T-helper 2 cell (primary cell): ENCODE data around the gene NUDT16L1.
A peak's percentile ranks its signal among the peaks of the same experiment; 100 is the strongest.

Source experiments
- DNase-seq, 5 experiments: peaks; one replicate each; pipeline versions ENCODE4 v3.0.0 to v3.0.0-alpha.2; 2012 to 2022

The NUDT16L1 gene

DNA sequence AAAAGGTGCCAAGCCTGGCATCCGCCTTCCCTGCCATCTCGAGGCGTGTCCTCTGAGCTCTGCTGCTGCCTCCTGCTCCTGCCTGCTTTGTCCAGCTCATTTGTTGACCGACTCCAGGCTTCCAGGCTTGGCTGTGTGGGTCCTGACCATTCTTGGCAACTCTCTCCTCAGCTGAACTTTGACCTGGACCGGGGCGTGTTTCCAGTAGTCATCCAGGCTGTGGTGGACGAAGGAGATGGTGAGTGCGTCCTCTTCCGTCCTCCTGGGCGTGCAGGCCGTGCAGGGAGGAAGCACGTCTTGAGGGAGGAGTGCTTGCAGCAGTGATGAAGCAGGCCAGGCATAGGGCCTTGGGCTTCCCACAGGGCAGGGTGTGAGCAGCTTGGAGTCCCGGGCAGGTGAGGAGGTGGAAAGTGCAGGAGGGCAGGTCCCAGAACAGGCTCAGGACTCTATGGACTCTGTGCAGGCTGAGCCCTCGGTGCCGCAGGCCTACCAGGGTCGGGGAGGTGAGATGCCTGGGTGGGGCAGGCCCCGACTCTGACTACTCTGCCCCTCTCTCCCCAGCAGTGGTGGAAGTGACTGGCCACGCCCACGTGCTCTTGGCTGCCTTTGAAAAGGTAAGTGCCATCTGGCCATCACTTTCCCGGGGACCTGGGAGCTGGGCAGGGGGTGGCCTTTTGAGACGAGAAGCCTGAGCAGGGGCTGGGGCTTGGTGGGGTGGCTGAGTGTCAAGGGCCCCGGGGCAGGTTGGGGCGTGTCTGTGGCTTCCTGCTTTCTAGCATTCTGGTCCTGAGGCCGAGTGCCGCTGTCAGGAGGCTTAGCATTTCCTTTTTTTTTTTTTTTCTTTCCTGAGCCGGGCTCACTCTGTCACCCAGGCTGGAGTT is 28.6 kb upstream of the NUDT16L1 start:
- DNase-seq = peak in 4 of 5 experiments; percentile 24 to 83 (median 54)

DNA sequence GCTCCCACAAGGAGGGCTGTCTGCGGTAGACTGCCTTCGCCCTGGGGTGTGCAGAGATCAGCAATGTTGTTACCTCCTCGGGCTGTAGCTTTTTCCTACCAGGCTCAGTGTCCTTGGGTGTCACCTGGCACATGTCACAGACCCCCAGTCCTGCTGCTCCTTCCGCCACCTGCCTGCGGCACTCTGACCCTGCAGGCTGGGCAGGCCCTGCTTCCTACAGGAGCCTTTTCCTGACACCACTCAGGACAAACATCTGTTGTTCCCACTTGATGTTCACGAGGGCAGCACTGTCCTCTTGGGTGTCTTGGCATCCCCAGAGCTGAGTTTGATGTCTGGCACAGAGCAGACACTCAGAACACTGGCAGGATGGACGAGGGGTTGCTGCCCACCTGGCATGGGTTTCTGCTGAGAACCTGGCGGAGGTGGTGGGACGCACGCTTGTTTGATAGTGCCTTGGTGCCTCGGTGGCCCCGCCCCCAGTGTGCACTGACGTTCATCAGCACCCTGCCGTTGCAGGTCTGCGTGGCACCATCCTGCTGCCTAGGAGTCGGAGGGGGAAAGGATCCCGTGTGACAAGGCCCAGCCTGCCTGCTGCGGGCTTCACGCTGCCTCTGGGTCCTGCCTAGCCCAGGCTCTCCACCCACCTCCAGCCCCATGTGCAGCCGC is 26.7 kb upstream of the NUDT16L1 start:
- no peak for DNase-seq

- DNase-seq = no peak
Measured at GRCh38 chr16:4667203-4667963, 26.0 kb upstream of the NUDT16L1 start.

- DNase-seq = no peak
Measured at GRCh38 chr16:4668313-4668960, 24.9 kb upstream of the NUDT16L1 start.

- DNase-seq = no peak
Measured at GRCh38 chr16:4673387-4674046, 19.8 kb upstream of the NUDT16L1 start.

GRCh38 chr16:4674926-4675530 is 18.3 kb upstream of the NUDT16L1 start:
- no peak for DNase-seq

DNA sequence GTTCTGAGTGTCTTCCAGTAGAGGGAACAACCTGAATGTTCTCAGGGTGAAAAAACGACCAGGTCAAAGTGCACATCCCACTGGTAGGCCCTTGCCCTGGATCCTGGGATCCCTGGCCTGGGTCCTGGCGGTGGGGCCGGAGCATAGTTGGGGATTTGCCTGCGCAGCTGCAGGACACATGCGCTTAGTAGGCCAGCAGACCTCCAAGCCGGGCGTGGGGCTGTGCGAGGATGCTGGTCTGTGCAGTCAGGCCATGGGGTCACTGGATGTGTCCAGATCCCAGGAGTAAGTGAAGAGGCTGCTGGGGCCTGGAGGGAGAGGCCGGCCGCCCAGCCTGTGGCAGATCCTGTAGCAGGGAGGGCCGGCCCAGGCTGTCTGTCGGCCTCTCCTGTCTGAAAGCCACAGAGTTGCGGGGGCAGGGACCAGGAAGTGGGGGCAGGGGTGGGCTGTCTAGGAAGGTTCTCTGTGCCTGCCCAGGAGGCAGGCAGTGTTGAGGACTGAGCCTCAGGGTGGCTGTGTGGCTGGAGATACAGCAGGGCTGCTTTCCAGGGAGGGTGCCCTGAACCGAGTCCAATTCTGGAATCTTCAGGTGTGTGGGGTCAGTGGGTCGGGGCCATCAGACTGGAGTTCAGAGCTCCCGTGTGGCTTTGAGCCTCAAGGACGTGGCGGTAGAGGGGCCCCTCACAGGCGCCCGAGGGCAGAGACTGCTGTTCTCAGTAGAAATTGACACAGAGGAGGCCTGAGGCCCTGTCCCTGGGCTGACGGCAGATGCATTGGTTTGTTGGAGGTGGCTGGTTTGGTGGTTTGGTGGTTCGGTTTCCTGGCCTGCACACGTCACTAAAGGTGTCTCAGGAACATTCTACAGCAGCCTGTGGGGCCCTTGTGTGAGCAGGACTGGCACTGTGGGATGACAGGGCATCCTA is 17.2 kb upstream of the NUDT16L1 start:
- peak in 4 of 5 experiments; percentile 40 to 94 (median 64) for DNase-seq

DNA sequence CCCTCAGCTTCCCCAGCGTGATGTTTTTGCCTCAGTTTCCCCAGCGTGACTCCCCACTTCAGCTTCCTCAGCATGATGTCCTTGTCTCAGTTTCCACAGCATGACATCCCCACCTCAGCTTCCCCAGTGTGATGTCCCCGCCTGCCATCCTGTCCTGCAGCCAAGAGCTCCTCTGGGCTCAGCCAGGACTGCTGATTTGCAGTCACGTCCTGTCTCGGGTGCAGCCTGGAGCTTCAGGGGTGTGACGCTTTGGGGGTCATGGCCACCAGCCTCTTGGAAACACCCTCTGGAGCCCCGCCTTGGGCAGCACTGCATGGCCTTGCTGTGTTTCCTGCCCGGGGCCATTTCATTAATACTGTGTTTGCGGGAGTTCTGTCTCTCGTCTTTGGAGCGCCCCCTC is 16.5 kb upstream of the NUDT16L1 start:
- peak in 1 of 5 experiments; percentile 43 for DNase-seq

GRCh38 chr16:4677390-4677789 is 16.0 kb upstream of the NUDT16L1 start:
- no peak for DNase-seq

DNA sequence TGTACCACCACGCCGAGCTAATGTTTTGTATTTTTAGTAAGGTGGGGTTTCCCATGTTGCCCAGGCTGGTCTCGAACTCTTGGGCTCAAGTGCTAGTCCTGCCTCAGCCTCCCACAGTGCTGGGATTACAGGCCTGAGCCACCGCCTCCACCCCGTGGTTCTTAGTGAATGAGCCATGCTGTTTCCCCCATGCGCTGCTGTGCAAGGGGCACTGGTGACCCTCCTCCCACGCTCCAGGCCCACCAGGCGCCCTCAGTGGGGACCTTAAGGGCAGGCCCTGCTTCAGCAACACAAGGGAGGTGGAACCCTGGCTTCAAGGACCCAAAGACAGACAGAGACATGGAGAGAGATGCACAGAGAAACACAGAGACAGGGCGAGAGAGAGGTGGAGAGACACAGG is 15.4 kb upstream of the NUDT16L1 start:
- no peak for DNase-seq

DNA sequence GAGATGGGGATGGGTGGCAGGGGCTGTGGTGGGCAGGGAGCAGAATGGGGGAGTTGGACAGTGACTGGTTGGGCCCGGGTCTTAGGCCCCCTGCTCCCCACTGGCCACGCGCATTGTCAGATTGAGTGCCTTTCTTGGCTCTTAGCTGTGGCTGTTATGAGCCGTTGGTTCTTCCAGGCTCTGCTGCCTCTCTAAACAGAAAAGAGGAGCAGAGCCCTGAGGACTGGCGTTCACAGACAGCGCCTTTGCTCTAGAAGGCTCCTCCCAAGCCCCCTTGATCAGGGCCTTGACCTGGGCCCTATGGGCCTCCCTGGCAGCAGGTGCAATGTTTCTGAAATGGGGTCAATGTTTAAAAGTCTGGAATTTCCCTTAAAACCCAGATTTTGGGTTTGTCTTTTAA is 14.8 kb upstream of the NUDT16L1 start:
- DNase-seq = no peak

GRCh38 chr16:4679156-4679849 is 14.1 kb upstream of the NUDT16L1 start:
- no peak for DNase-seq

- DNase-seq = peak in 1 of 5 experiments; percentile 44
Measured at GRCh38 chr16:4679850-4680636, 13.3 kb upstream of the NUDT16L1 start.

DNA sequence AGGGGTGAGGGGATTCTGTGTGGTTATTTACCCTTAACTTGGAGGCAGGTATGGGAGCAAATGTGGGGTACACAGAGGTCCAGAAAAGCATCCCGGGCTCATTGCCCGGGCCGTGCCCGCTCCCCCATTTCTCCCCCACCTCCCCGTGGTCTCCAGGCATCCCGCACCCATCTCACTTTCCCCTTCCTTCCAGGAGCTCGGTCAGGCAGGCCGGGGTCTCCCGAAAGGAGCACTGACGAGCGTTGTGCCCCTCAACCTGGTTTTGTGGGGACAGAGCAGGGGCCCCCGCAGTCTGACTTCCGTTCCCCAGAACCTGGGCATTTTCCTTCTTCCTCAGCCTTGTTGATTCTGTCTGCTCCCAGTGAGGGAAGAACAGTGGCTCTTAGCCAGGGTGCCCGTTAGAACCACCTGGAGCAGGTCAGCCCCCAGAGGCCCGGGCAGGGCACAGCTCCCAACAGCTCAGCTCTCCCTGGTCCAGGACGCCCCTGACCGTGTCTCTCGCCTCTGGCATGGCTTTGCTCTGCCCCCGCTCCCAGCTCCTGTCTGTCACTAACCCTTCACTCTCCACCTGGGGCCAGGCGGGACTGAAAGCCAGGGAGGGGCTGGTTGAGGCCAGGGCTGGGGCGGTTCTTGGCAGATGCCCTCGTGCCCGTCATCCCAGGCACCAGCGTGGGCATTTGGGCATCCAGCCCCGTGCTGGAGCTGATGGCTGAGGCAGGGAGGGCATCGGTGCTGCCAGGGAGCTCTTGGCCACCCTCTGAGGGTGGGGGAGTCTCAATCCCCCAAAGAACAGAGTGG is 12.5 kb upstream of the NUDT16L1 start:
- DNase-seq = no peak

- no peak for DNase-seq
Measured at GRCh38 chr16:4681471-4682083, 11.8 kb upstream of the NUDT16L1 start.

GRCh38 chr16:4682084-4682591 is 11.2 kb upstream of the NUDT16L1 start:
- DNase-seq = no peak

DNA sequence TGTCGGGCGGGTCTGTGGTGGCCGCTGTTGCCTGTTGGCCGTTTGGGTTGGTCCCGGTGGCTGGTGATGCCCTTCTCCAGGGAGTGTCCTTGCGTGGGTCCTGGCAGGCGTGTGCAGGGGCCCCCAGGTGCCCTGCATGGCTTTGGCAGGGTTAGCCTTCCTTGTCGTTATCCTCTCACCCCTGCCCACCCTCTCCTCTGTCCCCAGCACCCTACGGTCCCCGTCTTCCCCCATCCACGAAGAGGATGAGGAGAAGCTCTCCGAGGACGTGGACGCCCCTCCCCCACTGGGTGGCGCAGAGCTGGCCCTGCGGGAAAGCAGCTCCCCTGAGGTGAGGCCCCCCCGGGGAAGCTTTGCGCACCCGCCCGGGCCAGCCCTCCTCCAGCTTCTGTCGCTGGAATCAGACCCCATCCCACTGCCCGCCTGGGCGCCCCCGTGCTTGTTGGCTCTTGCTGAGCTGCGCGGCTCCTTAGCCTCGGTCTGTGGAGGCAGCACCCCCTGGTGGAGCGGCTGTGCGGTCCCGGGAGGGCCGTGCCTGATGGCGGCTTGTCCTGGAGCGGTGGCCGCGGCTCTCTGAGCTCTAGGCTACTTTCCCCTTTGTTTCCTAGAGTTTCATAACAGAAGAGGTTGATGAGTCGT is 10.6 kb upstream of the NUDT16L1 start:
- peak in 1 of 5 experiments; percentile 42 for DNase-seq
